Mammary epithelial cell (primary cell): ENCODE measurements around the gene LRRC8B.

Source experiments
- EZH2 ChIP-seq: IDR thresholded peaks from 2 replicates; pipeline ENCODE4 v1.6.1; 2012; ENCODE audit warnings: low read length, inconsistent platforms, borderline replicate concordance
- TF ChIP-seq, protein P1 (sequence below), 2 donors: IDR thresholded peaks in 1 of 2; conservative IDR thresholded peaks in 1 of 2; 2 replicates each; pipeline ENCODE4 v1.5.1; 2011 to 2012; ENCODE audit warnings: inconsistent platforms in 2 of 2, low read length in 2 of 2, mild to moderate bottlenecking in 2 of 2, control low read depth in 1 of 2, low read depth in 1 of 2; ENCODE audit not compliant: insufficient read depth in 1 of 2; ENCODE audit errors: extremely low read depth in 1 of 2

DNA sequence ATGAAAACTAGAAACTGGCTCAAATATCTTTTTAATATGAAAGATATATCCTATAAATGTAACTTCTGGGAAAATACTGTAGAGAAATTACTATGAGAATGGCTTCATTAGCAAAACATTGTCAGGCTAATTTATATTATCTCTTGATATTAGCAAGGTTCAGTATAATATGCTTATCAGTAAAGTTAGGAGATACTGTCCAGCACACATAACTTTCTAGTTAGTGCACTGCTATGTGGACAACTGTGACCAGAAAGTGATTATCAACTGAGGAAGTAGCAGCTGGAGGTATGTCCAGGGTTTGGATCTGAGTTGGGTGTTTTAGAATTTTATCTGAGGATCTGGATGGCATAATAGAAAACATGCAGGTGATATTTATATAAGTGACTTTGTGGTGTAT is 115.8 kb downstream of the LRRC8B start:
- TF ChIP-seq, protein P1, sequence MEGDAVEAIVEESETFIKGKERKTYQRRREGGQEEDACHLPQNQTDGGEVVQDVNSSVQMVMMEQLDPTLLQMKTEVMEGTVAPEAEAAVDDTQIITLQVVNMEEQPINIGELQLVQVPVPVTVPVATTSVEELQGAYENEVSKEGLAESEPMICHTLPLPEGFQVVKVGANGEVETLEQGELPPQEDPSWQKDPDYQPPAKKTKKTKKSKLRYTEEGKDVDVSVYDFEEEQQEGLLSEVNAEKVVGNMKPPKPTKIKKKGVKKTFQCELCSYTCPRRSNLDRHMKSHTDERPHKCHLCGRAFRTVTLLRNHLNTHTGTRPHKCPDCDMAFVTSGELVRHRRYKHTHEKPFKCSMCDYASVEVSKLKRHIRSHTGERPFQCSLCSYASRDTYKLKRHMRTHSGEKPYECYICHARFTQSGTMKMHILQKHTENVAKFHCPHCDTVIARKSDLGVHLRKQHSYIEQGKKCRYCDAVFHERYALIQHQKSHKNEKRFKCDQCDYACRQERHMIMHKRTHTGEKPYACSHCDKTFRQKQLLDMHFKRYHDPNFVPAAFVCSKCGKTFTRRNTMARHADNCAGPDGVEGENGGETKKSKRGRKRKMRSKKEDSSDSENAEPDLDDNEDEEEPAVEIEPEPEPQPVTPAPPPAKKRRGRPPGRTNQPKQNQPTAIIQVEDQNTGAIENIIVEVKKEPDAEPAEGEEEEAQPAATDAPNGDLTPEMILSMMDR (conservative IDR thresholded peaks at IDR 0.05 in 1 of 2, IDR thresholded peaks at IDR 0.05 in 1 of 2; ENCODE audit: extremely low read depth in 1 of 2, insufficient read depth in 1 of 2, low read depth in 1 of 2, low read length in 2 of 2) = no peak
- TF ChIP-seq EZH2 = no peak
